NCI-H82 (cell line): ENCODE results near the gene IRF4.

ENCODE experiments used
- DNase-seq: peaks from one replicate; lab custom pipeline; 2025; lab: John Stamatoyannopoulos, UW

The IRF4 gene

GRCh38 chr6:381742-382461, 9.7 kb upstream of the IRF4 start:
- DNase-seq: no peak

DNA sequence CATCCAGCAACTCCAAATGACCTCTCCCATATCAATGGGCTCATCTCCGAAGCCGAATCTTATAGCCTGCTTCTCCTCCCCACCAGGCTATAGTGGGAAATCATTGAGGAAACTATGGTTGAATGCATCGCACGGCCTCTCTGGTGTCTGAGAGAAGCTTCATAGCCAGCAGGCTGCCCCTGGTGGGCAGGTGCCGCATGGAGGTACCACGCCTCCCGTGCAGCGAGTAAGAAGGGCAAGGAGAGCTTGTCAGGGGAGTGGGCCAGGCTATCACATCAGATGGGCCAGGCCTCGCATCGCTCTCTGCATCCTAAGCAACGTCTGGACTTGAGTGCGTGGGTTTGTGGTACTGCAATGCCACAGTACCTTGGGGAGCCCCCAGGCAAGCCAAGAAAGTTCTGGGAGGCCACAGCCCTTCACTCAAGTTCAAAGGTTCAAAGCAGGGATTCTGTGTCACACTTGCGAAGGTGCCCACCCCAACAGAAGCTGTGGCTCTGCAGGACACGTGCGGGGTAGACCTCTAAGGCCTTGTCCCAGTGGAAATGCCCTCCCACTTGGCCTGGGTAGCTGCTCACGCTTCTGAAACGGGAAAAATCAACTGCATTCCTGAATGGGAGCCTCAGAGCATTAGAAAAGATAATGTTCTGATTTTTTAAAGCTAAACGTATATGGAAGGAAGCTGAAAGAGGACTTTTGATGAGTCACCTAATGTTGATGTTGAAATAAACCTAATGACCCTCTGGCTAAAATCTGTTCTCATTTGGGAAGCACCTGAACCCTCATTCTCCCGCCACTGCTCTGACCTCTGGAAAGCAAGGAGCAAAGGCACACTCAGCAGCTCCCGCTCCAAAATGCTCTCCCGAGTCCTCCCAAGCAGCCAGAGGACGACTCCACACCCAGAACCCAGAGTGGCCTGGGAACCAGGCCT, 8.4 kb upstream of the IRF4 start:
- DNase-seq: no peak

DNA sequence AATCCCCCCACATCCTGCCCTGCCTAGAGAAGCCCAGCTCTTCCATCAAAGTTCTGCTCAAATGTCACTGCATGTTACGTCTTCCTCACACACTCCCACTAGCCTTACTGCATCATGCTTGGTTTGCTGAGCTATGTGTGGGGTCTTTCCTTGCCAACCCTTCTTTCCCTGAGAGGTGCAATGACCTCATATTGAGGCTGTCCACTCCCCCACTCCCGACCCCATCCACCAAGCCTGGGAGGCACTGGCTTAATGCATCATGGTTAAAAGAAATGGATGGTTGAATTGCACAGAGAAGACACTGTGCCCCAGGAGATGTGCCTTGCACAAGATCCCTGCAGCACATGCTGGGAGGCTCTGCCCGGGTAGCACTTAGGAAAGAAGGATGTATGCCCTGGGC, 7.7 kb upstream of the IRF4 start:
- DNase-seq: no peak

GRCh38 chr6:384898-385297, 6.7 kb upstream of the IRF4 start:
- no peak for DNase-seq

DNA sequence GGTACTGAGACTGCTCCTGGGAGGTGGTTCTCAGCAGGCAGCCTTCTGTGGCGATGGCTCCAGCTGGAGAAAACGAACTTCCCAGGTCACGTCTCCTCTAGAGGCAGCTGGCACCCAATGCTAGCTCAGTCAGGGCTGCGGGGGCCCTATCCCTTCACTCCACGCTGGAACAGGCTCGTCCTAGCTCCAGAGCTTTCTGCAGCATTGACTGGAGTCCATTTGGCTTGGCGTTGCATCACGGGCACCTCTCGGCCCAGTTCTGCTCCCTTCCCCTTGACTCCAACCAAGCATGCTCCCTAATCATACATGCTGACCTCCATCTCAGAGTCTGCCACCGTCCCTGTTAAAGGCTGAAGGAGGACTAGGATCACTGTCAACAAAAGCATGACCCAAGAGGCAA, 5.9 kb upstream of the IRF4 start:
- DNase-seq: no peak

GRCh38 chr6:386688-387266, 4.8 kb upstream of the IRF4 start:
- no peak for DNase-seq

DNA sequence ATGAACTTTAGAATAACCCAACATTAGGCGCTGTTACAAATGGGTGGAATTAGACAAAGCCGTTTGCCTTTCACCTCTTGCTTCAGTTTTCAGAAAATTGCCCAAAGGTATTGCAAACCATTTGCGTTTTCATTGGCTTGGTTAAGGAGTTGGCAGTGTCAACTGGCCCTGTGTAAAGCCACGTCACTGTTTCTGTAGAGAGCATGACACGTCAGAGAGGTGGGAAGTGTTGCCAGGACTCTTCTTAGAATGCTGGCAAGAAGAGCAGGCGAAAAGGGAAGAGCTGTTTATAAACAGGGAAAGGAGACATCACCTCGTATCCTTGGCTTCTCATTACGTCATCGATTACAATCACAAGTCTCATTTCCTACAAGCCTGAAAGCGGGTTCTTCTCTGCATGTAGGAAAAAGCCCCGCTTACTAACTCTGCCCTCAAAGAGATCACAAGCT, 4.2 kb upstream of the IRF4 start:
- peak; percentile 49 for DNase-seq

- DNase-seq: peak; percentile 34
Observed at GRCh38 chr6:388202-388903, 3.2 kb upstream of the IRF4 start.

GRCh38 chr6:389143-389542, 2.4 kb upstream of the IRF4 start:
- no peak for DNase-seq

GRCh38 chr6:389622-390021, 1.9 kb upstream of the IRF4 start:
- DNase-seq: no peak

DNA sequence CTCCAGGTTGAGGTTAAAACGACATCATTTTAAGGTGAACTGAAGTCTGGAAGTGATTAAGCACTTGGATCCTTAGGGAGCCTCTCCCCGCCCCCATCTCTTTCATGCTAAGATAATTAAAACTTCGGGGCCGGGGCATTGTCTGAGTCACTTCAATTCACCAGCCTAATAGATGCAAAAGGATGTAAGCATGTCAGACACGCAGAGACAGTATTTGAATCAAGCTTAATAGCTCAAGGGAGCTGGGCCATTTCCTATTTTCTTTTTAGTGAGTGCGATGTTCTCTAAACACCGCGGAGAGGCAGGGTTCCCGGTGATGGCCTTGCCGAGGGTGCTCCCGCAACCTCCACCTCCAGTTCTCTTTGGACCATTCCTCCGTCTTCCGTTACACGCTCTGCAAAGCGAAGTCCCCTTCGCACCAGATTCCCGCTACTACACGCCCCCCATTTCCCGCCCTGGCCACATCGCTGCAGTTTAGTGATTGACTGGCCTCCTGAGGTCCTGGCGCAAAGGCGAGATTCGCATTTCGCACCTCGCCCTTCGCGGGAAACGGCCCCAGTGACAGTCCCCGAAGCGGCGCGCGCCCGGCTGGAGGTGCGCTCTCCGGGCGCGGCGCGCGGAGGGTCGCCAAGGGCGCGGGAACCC, 516 bp upstream of the IRF4 start:
- peak; percentile 35 for DNase-seq

DNA sequence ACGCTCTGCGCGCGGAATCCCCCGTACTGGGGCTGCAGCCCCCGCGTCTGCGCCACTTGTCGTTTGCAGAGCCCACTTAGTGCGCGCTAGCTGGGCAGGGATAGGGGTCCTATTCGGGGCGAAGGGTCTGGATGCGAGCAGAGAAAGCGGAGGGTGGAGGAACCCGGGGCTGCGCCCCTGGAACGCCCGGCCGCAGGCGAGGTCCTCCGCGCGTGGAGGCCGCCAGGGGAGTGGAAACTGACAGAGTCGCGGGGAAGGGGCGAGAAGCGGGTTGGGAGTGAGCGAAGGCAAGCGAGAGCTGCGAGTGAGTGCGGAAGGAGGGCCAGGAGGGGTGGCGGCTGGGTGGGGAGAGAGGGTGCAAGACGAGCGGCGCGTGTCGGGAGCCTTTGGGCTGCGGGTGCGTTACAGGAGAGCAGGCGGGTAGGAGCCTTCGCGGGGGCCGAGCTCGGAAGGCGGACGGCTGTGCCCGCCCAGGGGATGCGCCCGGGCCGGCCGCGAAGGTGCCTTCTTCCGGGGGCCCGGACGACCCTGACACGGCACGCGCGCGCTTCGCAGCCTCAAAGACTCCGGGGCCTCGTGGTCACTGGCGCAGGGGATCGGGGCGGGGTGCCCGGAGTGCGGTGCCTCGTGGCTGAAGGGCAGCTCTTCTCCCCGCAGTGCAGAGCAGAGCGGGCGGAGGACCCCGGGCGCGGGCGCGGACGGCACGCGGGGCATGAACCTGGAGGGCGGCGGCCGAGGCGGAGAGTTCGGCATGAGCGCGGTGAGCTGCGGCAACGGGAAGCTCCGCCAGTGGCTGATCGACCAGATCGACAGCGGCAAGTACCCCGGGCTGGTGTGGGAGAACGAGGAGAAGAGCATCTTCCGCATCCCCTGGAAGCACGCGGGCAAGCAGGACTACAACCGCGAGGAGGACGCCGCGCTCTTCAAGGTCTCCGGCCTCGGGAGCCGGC, 1.2 kb downstream of the IRF4 start:
- no peak for DNase-seq

DNA sequence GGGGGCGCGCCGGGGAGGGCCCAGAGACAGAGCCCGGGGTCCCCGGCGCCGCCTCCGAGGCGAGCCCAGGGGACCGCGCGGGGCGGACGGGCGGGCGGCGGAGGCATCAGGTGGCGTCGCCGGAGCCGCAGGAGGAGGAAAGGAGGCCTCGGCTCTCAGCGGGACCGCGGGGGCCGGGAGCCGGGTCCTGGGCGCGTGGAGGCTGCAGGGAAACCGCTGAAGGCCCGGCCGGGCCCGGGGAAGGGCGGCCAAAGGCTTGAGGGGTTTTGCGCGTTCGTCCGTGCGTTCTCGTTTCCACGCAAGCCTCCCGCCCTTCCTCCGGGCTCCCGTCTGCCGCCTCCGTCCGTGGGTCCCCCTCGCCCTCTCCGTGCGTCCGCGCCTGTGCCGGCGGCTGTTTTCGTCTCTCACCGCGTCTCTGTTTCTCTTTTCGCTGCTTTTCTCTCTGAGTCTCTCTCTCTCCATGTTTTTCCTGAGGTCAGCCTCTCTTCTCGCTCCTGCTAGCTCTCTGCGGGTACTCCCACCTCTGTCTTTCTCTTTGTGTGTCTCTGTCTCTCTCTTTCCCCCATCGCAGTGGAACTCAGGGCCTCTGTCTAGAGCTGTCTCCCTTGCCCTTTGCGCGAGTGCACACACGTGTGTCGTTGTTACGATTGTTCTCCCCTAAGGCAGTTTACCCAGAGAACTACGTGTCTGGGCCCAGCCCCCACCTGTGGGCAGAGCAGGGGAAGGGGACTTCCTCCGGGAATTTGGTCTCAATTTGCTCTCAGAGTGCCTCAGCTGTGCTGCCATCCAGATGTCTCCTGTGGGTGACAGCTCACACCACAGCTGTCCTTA, 2.1 kb downstream of the IRF4 start:
- no peak for DNase-seq

DNA sequence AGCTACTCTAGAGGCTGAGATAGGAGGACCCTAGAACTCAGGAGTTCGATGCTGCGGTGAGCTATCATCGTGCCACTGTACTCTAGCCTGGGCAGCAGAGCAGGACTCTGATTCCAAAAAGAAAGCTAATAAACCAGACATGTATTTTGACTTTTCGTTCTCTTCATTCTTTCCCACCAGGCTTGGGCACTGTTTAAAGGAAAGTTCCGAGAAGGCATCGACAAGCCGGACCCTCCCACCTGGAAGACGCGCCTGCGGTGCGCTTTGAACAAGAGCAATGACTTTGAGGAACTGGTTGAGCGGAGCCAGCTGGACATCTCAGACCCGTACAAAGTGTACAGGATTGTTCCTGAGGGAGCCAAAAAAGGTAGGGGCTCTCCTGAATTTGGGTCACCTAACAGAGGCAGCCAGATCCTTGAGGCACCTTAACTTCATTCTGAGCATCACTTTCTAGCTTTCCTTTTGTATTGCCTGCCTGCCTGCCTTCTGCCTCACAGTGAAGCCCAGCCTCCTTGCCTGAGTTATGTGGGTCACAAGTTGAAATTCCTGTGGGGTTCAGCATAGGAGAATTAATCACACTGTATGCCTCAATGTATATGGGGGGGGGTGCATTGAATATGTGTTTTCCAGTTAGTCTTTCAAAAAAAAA, 3.2 kb downstream of the IRF4 start:
- no peak for DNase-seq

DNA sequence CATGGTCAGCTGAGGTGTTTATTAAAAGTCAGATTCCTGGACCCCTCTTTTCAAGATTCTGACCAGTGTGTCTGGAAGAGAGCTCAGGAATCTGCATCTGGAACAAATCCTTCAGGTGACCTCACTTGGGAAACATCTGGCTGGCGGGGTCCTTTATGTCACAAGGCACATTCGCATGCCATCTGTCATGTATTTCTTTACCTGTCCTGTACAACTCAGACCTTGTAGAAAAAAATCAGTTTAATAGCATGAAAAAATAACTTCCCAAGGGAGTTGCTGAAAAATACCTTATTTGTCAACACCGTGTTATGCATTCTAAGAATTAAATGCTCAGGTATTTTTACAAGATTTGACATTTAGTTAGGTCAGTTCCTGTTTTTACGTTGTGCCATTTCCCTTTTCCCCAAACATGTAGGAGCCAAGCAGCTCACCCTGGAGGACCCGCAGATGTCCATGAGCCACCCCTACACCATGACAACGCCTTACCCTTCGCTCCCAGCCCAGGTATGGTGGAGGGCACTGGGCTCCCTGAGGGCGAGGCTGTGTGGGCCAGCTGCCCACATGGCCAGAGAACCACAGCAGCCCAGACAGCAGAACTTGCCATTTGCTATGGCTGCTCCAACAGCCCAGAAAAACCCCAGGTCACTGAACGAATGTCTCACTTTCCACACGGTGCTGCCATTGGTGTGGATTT, 4.0 kb downstream of the IRF4 start:
- no peak for DNase-seq

DNA sequence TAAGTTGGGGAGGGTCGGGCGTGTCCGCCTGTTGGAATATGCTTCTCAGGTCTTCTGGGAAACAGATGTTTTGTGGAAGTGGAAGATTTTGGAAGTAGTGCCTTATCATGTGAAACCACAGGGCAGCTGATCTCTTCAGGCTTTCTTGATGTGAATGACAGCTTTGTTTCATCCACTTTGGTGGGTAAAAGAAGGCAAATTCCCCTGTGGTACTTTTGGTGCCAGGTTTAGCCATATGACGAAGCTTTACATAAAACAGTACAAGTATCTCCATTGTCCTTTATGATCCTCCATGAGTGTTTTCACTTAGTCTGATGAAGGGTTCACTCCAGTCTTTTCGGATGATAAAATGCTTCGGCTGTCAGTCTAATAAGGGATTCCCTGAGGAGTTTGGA, 4.6 kb downstream of the IRF4 start:
- DNase-seq: no peak

GRCh38 chr6:397056-397455, 5.5 kb downstream of the IRF4 start:
- no peak for DNase-seq

DNA sequence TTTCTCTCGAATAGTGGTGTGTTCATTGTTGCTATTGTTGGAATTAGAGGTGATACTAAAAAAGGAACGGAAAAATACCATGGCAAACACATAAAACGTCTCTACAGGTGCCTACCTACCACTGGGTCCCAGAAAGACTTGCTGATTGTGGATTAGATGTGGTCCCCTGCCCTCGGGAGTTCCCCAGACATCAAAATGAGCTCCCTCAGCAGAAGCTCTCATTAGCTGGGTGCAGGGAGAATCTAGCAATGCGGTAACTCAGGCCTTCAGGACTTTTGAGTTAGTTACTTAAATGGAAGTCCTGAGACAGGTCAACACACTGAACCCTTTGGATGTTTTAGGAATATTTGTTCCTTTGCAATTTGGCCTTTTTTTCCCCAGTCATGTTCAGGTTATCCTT, 6.1 kb downstream of the IRF4 start:
- no peak for DNase-seq

GRCh38 chr6:398065-398464, 6.5 kb downstream of the IRF4 start:
- DNase-seq: no peak
